Measurements from ENCODE around the gene ITGA6.

Gene ITGA6

GRCh38 chr2:172448544-172449267 lies 21.3 kb downstream of the ITGA6 start:
- no peak for DNase-seq (ENCODE audit: insufficient read length, low spot score)
- no peak for FAIRE-seq
- TF ChIP-seq CTCF (IDR thresholded peaks at IDR 0.05; ENCODE audit: insufficient read depth, missing control alignments), result no peak

- FAIRE-seq (no peak), DNase-seq (ENCODE audit: insufficient read length, low spot score) (no peak)
- TF ChIP-seq CTCF (IDR thresholded peaks at IDR 0.05; ENCODE audit: insufficient read depth, missing control alignments), result no peak
These were observed 22.6 kb downstream of the ITGA6 start for GRCh38 chr2:172449911-172450550.

- no peak for TF ChIP-seq CTCF (IDR thresholded peaks at IDR 0.05; ENCODE audit: insufficient read depth, missing control alignments)
- no peak for FAIRE-seq
- DNase-seq (ENCODE audit: insufficient read length, low spot score), result no peak
These were observed 24.5 kb downstream of the ITGA6 start for GRCh38 chr2:172451923-172452322.

- no peak for FAIRE-seq
- DNase-seq (ENCODE audit: insufficient read length, low spot score), result no peak
- no peak for TF ChIP-seq CTCF (IDR thresholded peaks at IDR 0.05; ENCODE audit: insufficient read depth, missing control alignments)
These were observed 25.5 kb downstream of the ITGA6 start for GRCh38 chr2:172452845-172453244.

GRCh38 chr2:172454404-172455120 lies 27.2 kb downstream of the ITGA6 start:
- no peak for DNase-seq (ENCODE audit: insufficient read length, low spot score)
- TF ChIP-seq CTCF (IDR thresholded peaks at IDR 0.05; ENCODE audit: insufficient read depth, missing control alignments), result no peak
- no peak for FAIRE-seq

GRCh38 chr2:172455121-172455515 lies 27.7 kb downstream of the ITGA6 start:
- DNase-seq (ENCODE audit: insufficient read length, low spot score) (no peak), FAIRE-seq (no peak)
- TF ChIP-seq CTCF (IDR thresholded peaks at IDR 0.05; ENCODE audit: insufficient read depth, missing control alignments), result no peak
